ENCODE measurements around the gene RAB34. TPM values are rescaled to one million over a fixed set of nuclear protein-coding genes. Genes with fewer than 3 reads are reported as not detected.
"Not testable (repeated sequence)": the region's sequence is repeated elsewhere in the genome, so short reads cannot be mapped to it uniquely, and the experiment has no call there.

Gene RAB34
- total RNA-seq, 2 donors from 2014 or later: 6.2 to 14.0 TPM

DNA sequence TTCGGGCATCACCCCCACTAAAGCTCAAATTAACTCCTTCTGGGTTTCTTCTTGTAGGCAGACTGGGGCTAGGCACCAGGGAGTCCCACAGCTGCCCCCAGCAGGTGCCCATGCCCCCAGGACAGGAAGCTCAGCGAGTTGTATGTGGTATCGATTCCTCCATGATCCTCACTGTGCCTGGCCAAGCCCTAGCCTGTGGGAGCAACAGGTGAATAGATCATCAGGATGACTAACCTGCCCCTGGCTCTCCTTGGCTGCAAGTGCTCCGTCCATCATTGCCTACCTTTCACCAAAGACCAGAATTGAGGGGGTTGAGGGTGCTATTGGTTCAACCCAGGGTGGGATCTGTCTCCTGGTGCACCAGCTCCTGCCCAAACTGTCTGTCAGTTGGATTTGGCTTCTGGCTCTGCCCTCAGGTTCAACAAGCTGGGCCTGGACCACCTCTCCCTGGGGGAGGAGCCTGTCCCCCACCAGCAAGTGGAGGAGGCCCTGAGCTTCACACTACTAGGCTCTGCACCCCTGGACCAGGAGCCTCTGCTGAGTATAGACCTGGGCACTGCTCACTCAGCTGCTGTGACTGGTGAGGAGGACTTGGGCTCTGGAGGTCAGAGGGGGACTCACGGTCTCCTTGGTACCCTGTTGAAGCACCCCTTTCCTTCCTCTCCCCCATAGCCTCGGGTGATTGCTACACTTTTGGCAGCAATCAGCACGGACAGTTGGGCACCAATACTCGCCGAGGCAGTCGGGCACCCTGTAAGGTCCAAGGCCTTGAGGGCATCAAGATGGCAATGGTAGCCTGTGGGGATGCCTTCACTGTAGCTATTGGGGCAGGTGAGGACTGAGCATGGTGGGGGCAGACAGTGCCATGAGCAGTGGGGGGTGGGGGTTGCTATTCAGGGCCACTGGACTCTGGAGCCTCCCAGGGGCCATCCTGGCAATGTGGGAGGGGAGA lies 23.0 kb upstream of the RAB34 start:
- Histone ChIP-seq H3K27me3 (no peaks in the 10 kb centered on the region), H3K9me3 (no peaks in the 10 kb centered on the region), H3K27ac (no peak overlapping the region), H3K4me3 (no peak overlapping the region), H3K36me3 (no peaks in the 10 kb centered on the region), H3K4me1 (peaks cover 7% of the 10 kb centered on the region), H3K9ac (ENCODE audit: low read depth in 2 of 2, low read length in 2 of 2) (no peak overlapping the region)
- TF ChIP-seq, protein P1, sequence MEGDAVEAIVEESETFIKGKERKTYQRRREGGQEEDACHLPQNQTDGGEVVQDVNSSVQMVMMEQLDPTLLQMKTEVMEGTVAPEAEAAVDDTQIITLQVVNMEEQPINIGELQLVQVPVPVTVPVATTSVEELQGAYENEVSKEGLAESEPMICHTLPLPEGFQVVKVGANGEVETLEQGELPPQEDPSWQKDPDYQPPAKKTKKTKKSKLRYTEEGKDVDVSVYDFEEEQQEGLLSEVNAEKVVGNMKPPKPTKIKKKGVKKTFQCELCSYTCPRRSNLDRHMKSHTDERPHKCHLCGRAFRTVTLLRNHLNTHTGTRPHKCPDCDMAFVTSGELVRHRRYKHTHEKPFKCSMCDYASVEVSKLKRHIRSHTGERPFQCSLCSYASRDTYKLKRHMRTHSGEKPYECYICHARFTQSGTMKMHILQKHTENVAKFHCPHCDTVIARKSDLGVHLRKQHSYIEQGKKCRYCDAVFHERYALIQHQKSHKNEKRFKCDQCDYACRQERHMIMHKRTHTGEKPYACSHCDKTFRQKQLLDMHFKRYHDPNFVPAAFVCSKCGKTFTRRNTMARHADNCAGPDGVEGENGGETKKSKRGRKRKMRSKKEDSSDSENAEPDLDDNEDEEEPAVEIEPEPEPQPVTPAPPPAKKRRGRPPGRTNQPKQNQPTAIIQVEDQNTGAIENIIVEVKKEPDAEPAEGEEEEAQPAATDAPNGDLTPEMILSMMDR (IDR thresholded peaks at IDR 0.05): no peak
- intact Hi-C loops (cut with DNase I): no loop called here
- no peak for DNase-seq

DNA sequence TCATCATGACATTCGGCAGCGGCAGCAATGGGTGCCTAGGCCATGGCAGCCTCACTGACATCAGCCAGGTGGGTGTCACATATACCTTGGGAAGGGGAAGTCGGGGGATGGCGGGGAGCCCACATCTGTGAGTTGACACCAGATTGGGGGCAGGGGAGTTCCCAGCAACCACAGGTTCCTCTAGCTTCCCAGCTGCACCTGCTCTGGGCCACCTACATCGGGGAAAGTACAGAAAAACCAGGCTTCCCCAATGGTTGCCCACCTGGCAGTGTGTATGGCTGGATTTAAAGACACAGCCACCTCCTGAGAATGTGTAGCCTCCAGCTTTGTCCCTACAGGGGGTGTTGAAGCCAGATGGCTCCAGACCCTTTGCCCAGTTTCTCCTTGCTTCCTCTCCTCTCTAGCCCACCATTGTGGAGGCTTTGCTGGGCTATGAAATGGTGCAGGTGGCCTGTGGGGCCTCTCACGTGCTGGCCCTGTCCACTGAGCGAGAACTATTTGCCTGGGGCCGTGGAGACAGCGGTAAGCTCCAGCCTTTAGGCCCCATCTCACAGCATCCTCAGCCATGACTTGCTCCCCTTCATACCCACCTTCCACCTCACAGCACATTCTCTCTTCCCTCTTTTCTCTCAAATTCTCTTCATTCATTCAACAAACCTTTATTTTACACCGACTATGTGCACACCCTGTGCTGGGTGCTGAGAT lies 21.2 kb upstream of the RAB34 start:
- H3K27me3 ChIP-seq: no peaks in the 10 kb centered on the region

DNA sequence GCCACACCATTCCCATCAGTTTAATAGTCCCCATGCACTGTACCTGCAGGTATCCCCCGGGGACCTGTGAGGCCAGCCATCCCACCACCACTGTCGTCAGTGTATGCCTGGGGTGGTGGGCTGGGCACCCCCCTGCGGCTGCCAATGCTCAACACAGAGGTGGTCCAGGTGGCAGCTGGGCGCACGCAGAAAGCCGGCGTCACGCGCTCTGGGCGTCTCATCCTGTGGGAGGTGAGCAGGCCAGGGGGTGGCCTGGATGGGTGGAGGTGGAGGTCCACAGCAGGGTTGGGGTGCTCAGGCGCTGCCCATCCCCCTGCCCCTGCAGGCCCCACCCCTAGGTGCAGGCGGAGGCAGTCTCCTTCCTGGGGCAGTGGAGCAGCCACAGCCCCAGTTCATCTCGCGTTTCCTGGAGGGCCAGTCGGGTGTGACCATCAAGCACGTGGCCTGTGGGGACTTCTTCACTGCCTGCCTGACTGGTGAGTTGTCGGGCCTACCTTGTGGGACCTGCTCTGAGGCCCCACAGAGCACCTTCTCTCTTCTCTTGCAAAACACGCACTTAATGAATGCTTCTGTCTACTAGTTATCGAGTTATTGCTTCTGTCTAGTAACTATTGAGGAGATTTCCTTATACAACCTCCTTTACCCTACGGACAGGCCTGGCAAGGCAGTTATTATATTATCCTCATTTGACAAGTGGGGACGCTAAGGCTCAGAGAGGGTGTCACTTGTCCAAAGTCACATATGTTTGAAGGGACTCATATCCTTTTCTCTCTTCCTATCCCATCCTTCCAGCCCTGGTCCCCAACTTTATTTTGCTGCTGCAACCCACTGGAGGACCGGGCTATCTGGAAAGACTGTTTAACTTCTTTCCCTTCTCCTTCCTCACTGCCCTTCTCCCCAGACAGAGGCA lies 20.4 kb upstream of the RAB34 start:
- intact Hi-C loops (cut with DNase I): no loop called here
- no peak overlapping the region for H3K27ac ChIP-seq
- peak; percentile 60 for DNase-seq

More for the DNA sequence above, 21.2 kb upstream of the RAB34 start:
- DNase-seq: no peak
- no peaks in the 10 kb centered on the region for H3K9me3 ChIP-seq
- TF ChIP-seq, protein P1 (IDR thresholded peaks at IDR 0.05): no peak
- H3K36me3 ChIP-seq: no peaks in the 10 kb centered on the region
- H3K4me3 ChIP-seq: no peak overlapping the region
- H3K27ac ChIP-seq: no peak overlapping the region
- H3K9ac ChIP-seq (ENCODE audit: low read depth in 2 of 2, low read length in 2 of 2): no peak overlapping the region
- intact Hi-C loops (cut with DNase I): no loop called here
- peaks cover 6% of the 10 kb centered on the region for H3K4me1 ChIP-seq

DNA sequence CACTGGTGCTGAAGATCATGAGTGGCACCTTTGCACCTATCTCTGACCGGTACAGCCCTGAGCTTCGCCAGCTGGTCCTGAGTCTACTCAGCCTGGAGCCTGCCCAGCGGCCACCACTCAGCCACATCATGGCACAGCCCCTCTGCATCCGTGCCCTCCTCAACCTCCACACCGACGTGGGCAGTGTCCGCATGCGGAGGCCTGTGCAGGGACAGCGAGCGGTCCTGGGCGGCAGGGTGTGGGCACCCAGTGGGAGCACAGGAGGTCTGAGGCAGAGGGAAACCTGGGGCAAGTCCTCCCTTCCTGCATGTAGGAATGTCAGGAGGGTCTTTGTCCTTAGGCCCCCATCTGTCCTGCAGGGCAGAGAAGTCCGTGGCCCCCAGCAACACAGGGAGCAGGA lies 19.6 kb upstream of the RAB34 start:
- H3K4me1 ChIP-seq: no peaks in the 10 kb centered on the region
- H3K9me3 ChIP-seq: no peaks in the 10 kb centered on the region
- no peak overlapping the region for H3K27ac ChIP-seq
- H3K9ac ChIP-seq (ENCODE audit: low read depth in 2 of 2, low read length in 2 of 2): no peak overlapping the region
- no peak for DNase-seq
- intact Hi-C loops (cut with DNase I): no loop called here
- no peak overlapping the region for H3K4me3 ChIP-seq
- no peaks in the 10 kb centered on the region for H3K36me3 ChIP-seq
- no peaks in the 10 kb centered on the region for H3K27me3 ChIP-seq
- TF ChIP-seq, protein P1 (IDR thresholded peaks at IDR 0.05): no peak

More for the DNA sequence above, 20.4 kb upstream of the RAB34 start:
- H3K9me3 ChIP-seq: no peaks in the 10 kb centered on the region
- peaks cover 6% of the 10 kb centered on the region for H3K4me1 ChIP-seq
- no peak overlapping the region for H3K4me3 ChIP-seq
- no peaks in the 10 kb centered on the region for H3K36me3 ChIP-seq
- TF ChIP-seq, protein P1 (IDR thresholded peaks at IDR 0.05): no peak
- no peak overlapping the region for H3K9ac ChIP-seq (ENCODE audit: low read depth in 2 of 2, low read length in 2 of 2)
- H3K27me3 ChIP-seq: no peaks in the 10 kb centered on the region

DNA sequence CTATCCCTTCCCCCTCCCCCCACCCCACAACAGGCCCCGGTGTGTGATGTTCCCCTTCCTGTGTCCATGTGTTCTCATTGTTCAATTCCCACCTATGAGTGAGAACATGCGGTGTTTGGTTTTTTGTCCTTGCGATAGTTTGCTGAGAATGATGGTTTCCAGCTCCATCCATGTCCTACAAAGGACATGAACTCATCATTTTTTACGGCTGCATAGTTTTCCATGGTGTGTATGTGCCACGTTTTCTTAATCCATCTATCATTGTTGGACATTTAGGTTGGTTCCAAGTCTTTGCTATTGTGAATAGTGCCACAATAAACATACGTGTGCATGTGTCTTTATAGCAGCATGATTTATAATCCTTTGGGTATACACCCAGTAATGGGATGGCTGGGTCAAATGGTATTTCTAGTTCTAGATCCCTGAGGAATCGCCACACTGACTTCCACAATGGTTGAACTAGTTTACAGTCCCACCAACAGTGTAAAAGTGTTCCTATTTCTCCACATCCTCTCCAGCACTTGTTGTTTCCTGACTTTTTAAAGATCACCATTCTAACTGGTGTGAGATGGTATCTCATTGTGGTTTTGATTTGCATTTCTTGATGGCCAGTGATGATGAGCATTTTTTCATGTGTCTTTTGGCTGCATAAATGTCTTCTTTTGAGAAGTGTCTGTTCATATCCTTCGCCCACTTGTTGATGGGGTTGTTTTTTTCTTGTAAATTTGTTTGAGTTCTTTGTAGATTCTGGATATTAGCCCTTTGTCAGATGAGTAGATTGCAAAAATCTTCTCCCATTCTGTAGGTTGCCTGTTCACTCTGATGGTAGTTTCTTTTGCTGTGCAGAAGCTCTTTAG lies 18.5 kb upstream of the RAB34 start:
- intact Hi-C loops (cut with DNase I); DNase-seq; H3K4me3 ChIP-seq; H3K27ac ChIP-seq; H3K27me3 ChIP-seq; H3K36me3 ChIP-seq; H3K9me3 ChIP-seq; H3K9ac ChIP-seq (ENCODE audit: low read depth in 2 of 2, low read length in 2 of 2); H3K4me1 ChIP-seq: not testable (repeated sequence)

Data from colonic mucosa (tissue), 4 donors.